ENCODE results near the gene MIB1. TPM values are rescaled to one million over a fixed set of nuclear protein-coding genes. Genes with fewer than 3 reads are reported as not detected.

The MIB1 gene
- total and polyA plus RNA-seq, 9 of the 15 experiments (the other 6 are each of a cell fraction or from before 2014, with no cell fraction given): 7.2 to 43.8 (median 23.2) TPM

DNA sequence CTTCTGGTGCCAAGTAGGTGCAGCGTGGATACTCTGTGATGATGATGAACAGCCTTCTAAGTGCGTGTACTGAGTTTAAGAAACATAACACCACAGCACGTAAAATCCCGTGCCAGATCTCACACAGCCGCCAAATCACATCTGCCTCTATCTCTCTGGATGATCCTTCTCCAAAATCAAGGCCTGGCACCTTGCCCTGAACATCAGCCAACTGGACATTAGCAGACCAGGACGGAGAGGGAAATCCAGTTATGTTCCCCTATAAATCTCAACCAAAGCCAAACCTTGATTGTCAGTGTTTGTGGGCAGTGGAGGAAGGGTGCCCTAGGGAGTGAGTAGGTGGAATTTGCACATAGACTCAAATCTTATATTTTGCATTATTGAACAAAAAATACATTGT, 164.3 kb downstream of the MIB1 start (continued):
- no peak for TF ChIP-seq DACH1 (IDR thresholded peaks at IDR 0.05; ENCODE audit: partially characterized antibody)
- TF ChIP-seq, protein P1, sequence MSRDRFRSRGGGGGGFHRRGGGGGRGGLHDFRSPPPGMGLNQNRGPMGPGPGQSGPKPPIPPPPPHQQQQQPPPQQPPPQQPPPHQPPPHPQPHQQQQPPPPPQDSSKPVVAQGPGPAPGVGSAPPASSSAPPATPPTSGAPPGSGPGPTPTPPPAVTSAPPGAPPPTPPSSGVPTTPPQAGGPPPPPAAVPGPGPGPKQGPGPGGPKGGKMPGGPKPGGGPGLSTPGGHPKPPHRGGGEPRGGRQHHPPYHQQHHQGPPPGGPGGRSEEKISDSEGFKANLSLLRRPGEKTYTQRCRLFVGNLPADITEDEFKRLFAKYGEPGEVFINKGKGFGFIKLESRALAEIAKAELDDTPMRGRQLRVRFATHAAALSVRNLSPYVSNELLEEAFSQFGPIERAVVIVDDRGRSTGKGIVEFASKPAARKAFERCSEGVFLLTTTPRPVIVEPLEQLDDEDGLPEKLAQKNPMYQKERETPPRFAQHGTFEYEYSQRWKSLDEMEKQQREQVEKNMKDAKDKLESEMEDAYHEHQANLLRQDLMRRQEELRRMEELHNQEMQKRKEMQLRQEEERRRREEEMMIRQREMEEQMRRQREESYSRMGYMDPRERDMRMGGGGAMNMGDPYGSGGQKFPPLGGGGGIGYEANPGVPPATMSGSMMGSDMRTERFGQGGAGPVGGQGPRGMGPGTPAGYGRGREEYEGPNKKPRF (IDR thresholded peaks at IDR 0.05; ENCODE audit: low read depth, low read length): no peak

GRCh38 chr18:21907451-21907850, 166.9 kb downstream of the MIB1 start:
- Histone ChIP-seq H3K36me3 (ENCODE audit: control insufficient read depth, insufficient read depth, low read length) (no peaks in the 10 kb centered on the region), H3K27ac (ENCODE audit: extremely low read depth, low read depth, low read length) (no peak overlapping the region), H3K9me3 (replicated peaks; ENCODE audit: control insufficient read depth, insufficient read depth, low read depth, low read length) (no peaks in the 10 kb centered on the region), H3K9ac (ENCODE audit: insufficient read depth in 1 of 2, low read depth in 2 of 2, low read length in 2 of 2) (no peak overlapping the region), H3K27me3 (ENCODE audit: control insufficient read depth in 2 of 2, insufficient read depth in 2 of 2, low read length in 2 of 2) (peaks cover 16 to 18% of the 10 kb centered on the region in 2 experiments; a peak in 4 of 5 replicates), H3K9me1 (ENCODE audit: control insufficient read depth, insufficient read depth, low read length) (no peaks in the 10 kb centered on the region), H3K4me2 (ENCODE audit: insufficient read depth, low read length) (no peak overlapping the region), H2AFZ (ENCODE audit: low read depth, low read length) (no peak overlapping the region), H3K4me1 (replicated peaks in 1 of 2; ENCODE audit: control insufficient read depth in 2 of 2, insufficient read depth in 2 of 2, low read length in 2 of 2) (no peaks in the 10 kb centered on the region), H3K4me3 (no peak overlapping the region), H4K20me1 (replicated peaks; ENCODE audit: control insufficient read depth, insufficient read depth, low read length) (no peaks in the 10 kb centered on the region), H3K79me2 (ENCODE audit: control insufficient read depth, insufficient read depth, low read length) (no peaks in the 10 kb centered on the region)
- DNase-seq (ENCODE audit: extremely low read depth in 1 of 4, low spot score in 3 of 4) (no peak), FAIRE-seq (no peak), ATAC-seq (no peak)
- BruUV-seq (replicated peaks): no TSS peak
- ChIA-PET CTCF (ENCODE audit: low intra/inter-chr PET ratio) (no interaction called here), POLR2A (no interaction called here)
- intact Hi-C loops (cut with micrococcal nuclease): no loop called here
- WGBS (ENCODE audit: insufficient coverage, low coverage, missing lambda C conversion rate): 1% methylated on average over 7 of the region's 7 CpGs
- in situ Hi-C loops (cut with MboI): loop anchor here (25.0 kb wide), 1 partner anchor 655 kb away; no protein-coding TSS in a partner anchor
- TF ChIP-seq CSDE1 (IDR thresholded peaks at IDR 0.05): no peak
- no peak for TF ChIP-seq CEBPG (CRISPR knock-in tag; IDR thresholded peaks at IDR 0.05)
- no peak for TF ChIP-seq CEBPG (tag; conservative IDR thresholded peaks at IDR 0.05 in 1 of 2, IDR thresholded peaks at IDR 0.05 in 1 of 2)
